GM19324 (cell line): ENCODE measurements around the gene GSAP.

Experiments
- ATAC-seq: cut with Tn5 transposase; IDR thresholded peaks from one replicate; pipeline ENCODE4 v1.9.1; 2021; ENCODE audit warnings: mild to moderate bottlenecking, moderate library complexity; ENCODE audit not compliant: unreplicated experiment, low FRiP score

The GSAP gene

GRCh38 chr7:77331938-77332695 lies 84.0 kb downstream of the GSAP start:
- peak; percentile 79 for ATAC-seq

- no peak for ATAC-seq
These were observed 85.8 kb downstream of the GSAP start for GRCh38 chr7:77330169-77330882.

DNA sequence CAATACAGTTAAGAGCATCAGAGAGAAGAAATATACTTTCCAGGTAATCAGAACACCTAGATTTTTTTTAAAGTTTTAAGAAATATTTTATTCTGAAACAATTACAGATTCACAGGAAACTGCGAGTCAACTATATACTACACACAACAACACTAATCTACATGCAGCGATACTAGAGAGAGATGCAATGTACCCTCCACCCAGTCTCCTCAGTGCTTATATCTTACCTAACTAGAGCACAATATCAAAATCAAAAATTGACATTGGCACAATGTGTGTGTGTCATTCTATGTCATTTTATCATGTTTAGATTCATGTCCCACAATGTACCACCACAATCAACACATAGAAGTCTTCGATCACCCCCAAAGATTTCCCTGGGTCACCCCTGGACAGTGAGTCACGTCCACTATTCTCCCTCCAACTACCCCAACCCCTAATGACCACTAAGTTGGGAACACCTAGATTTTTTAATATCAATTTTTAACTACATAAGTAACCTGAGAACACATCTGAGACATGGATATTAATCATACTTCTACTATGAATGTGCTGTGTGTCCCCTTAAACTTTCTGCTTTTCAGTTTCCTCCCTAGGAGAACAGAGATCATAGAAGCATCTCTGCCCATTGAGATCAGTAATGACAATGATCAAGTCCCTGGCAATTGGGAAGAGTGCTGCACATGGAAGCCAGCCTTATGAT lies 86.5 kb downstream of the GSAP start:
- no peak for ATAC-seq

DNA sequence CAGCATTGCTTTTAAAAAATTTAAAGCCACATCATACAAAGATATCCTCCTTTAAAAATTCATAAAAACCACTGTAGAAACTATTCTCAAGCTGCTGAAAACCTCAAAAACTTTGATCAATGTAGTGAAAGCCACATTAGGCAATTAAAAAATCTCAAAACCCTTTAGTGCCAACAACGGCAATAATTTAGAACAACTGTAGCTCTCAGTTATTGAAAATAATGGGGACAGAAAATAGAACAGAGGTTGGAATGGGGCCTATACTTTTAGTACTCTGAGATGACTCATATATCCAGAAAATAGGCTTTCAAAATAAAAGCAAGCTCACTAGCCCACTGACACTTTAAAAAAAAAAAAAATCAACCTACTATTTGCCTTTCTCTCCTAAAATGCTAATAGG lies 87.5 kb downstream of the GSAP start:
- no peak for ATAC-seq

GRCh38 chr7:77327932-77328628 lies 88.1 kb downstream of the GSAP start:
- no peak for ATAC-seq

GRCh38 chr7:77327067-77327931 lies 88.8 kb downstream of the GSAP start:
- ATAC-seq, result no peak

GRCh38 chr7:77326131-77326530 lies 90.0 kb downstream of the GSAP start:
- no peak for ATAC-seq

DNA sequence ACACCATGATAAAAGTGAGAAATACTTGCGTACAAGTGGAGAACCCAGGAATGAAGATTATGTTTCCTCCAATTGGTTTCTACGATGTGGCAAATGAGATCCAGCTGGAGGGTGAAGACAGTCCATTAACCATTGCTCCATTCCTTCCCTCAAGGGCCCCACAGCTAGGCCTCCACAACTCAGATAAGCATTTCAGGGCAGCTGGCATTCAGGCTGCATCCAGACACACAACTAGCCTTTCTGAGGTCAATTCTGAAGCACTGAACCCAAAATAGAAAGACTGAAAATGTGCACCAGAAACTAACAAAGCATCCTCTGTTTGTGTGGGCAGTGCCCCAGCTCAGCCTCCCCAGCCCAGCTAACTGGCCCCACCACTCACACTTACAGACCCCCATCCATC lies 94.8 kb downstream of the GSAP start:
- ATAC-seq, result no peak

DNA sequence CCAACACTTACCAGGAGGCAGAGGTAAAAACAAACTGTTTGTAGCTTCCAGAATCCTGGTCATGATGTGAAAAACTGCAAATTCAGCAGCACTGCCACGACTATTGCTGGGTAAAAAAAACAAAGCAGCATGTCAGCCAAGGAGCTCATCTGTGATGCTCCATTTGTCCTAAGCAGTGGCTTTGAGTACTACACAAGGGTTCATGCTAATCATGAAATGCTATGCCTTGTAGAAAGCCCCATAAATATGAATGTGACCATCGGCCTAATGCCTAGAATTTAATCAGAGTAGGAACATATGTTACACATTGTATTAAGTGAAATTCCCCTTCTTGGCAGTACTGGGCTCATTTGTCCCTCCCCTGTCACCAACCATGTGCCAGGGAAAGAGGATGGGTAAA lies 95.4 kb downstream of the GSAP start:
- ATAC-seq, result no peak

- ATAC-seq, result no peak
These were observed 96.0 kb downstream of the GSAP start for GRCh38 chr7:77320137-77320536.

DNA sequence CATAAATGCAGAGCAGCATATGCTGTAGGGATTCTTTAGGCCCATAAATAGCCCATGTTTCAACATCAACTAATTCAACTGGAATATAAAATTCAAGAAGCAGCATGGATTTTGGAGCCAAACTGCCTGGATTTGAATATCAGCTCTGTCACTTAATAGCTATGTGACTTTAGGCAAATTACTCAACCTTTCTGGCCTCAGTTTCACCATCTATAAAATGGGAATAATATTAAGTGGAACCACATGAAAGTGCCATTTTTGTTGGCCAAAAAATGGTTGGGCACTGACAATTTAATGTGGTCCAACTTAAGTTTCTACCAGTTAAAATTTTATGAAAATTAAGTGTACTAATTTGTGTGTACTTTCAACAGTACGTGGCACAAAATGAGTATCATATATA lies 98.1 kb downstream of the GSAP start:
- ATAC-seq, result no peak

DNA sequence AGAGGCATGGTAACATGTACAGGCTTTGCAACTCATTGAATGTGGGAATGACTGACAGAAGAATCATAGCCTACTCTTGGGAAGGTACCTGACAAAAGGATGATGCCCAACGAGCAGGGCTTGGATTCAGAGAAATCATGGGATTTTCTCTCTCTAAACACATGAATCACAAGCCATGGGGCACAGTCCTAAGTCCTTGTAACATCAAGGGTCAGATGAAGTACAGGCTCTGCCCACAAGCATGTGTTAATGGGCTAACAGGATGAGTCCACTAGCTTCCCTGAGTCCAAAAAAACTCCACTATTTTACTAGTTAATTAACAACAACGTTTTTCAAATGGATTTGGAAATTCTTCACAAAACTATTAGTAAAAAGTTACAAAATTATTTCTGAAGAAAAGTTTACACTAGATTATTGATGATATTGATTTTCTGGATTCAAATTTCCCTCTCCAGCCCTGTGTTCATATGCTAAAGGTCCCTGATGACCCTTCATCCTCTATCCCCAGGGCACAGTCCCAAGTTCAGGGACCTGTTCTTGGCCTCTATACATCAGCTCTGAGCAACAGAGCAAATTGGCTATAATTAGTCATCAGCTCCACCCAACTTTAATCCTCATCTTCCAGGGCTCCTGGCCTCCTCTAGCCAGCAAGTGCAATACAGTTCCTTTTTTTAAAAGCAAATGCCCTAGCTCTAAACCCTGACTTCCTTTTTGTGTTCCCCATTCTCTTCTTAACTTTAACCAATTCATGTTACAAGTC lies 99.8 kb downstream of the GSAP start:
- no peak for ATAC-seq

GRCh38 chr7:77315182-77315591 lies 101.0 kb downstream of the GSAP start:
- no peak for ATAC-seq

GRCh38 chr7:77313876-77314480 lies 102.2 kb downstream of the GSAP start:
- ATAC-seq, result no peak

GRCh38 chr7:77313085-77313484 lies 103.1 kb downstream of the GSAP start:
- no peak for ATAC-seq

- no peak for ATAC-seq
These were observed 105.2 kb downstream of the GSAP start for GRCh38 chr7:77310982-77311381.

- ATAC-seq, result no peak
These were observed 106.4 kb downstream of the GSAP start for GRCh38 chr7:77309714-77310220.

DNA sequence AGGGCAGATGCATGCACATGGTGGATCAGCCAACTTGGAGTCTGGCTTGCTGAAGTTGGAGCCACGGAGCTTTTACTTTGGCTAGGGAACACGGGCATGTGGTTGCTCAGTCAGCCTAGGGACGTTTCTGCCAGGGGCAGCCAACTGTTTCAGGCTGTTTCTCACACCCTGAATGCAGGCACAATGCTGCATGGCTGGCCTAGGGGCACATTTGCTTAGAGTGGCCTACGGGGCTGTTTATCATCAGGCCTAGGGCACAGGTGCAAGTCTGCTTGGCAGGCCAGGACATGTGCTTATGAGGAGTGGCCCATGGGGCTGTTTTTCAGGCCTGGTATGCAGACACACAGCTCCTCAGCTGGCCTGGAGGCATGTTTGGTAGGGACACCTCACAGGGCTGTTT lies 107.4 kb downstream of the GSAP start:
- ATAC-seq, result no peak
